HL-60 (cell line): ENCODE results near the gene TMEM143.

ENCODE experiments used
- DNase-seq, 2 experiments: peaks; one replicate each; pipeline ENCODE4 v3.0.0-alpha.2; 2010 to 2020; ENCODE audit warnings: low read depth in 1 of 2, low spot score in 1 of 2
- H3K27ac ChIP-seq: fragments of 250-450 bp; sonication (Bioruptor Pico); replicated peaks from 2 replicates; pipeline ENCODE4 v1.5.1; 2020; ENCODE audit warnings: mild to moderate bottlenecking, moderate library complexity
- H3K27me3 ChIP-seq: fragments of 250-450 bp; sonication (Bioruptor Pico); 2 replicates; pipeline ENCODE4 v1.5.1; 2021; ENCODE audit warnings: mild to moderate bottlenecking, moderate library complexity; ENCODE audit not compliant: insufficient read depth, poor library complexity, severe bottlenecking
- H3K4me3 ChIP-seq: replicated peaks from 2 replicates; pipeline ENCODE4 v1.5.1; 2011; ENCODE audit warnings: mild to moderate bottlenecking, control low read depth, low read length; ENCODE audit not compliant: insufficient read depth
- CTCF ChIP-seq: IDR thresholded peaks from one replicate; pipeline ENCODE4 v1.5.1; 2011; ENCODE audit warnings: low read length, control low read depth, inconsistent platforms; ENCODE audit not compliant: insufficient read depth
- GABPA ChIP-seq: IDR thresholded peaks from 2 replicates; pipeline ENCODE4 v1.6.1; 2012; ENCODE audit warnings: low read depth
- POLR2AphosphoS5 ChIP-seq: IDR thresholded peaks from 2 replicates; pipeline ENCODE4 v1.6.1; 2012; ENCODE audit warnings: low read depth
- REST ChIP-seq: IDR thresholded peaks from 2 replicates; pipeline ENCODE4 v1.6.1; 2012; ENCODE audit warnings: low read depth; ENCODE audit not compliant: insufficient replicate concordance
- SPI1 ChIP-seq: IDR thresholded peaks from 2 replicates; pipeline ENCODE4 v1.6.1; 2012; ENCODE audit warnings: low read depth, mild to moderate bottlenecking, borderline replicate concordance

Gene TMEM143

DNA sequence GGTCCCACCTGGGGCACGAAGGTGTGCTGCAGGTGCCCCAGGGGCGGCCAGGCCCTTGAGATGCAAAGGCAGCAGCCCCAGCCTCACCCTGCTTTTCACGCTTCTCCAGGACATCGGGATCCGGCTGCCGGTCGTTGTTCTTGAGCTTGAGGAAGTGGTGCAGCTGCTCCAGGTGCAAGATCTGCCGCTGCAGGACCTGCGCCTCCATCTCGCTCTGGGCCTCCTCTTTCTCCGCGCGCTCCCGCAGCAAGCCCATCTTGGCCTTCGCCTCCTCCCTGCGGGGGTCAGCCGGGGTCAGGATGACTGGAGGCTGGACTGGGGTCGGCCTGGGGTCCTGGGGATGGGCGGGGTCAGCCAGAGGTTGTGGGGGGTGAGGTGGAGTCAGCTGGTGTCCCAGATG is 59.9 kb downstream of the TMEM143 start:
- DNase-seq: no peak
- no peak overlapping the region for H3K4me3 ChIP-seq
- peaks cover 2% of the 10 kb centered on the region for H3K27me3 ChIP-seq
- H3K27ac ChIP-seq: no peak overlapping the region
- TF ChIP-seq CTCF (no peak), SPI1 (no peak), GABPA (no peak), POLR2AphosphoS5 (no peak), REST (no peak)

- H3K27ac ChIP-seq: no peak overlapping the region
- H3K4me3 ChIP-seq: no peak overlapping the region
- DNase-seq: no peak
- TF ChIP-seq CTCF (no peak), SPI1 (no peak), REST (no peak), GABPA (no peak), POLR2AphosphoS5 (no peak)
- H3K27me3 ChIP-seq: peaks cover 2% of the 10 kb centered on the region
Observed at GRCh38 chr19:48303367-48303766, 60.4 kb downstream of the TMEM143 start.

- DNase-seq: no peak
- TF ChIP-seq CTCF: no peak
- TF ChIP-seq POLR2AphosphoS5: no peak
- H3K4me3 ChIP-seq: no peak overlapping the region
- H3K27ac ChIP-seq: no peak overlapping the region
- peaks cover 2% of the 10 kb centered on the region for H3K27me3 ChIP-seq
Observed at GRCh38 chr19:48302600-48302959, 61.2 kb downstream of the TMEM143 start.

DNA sequence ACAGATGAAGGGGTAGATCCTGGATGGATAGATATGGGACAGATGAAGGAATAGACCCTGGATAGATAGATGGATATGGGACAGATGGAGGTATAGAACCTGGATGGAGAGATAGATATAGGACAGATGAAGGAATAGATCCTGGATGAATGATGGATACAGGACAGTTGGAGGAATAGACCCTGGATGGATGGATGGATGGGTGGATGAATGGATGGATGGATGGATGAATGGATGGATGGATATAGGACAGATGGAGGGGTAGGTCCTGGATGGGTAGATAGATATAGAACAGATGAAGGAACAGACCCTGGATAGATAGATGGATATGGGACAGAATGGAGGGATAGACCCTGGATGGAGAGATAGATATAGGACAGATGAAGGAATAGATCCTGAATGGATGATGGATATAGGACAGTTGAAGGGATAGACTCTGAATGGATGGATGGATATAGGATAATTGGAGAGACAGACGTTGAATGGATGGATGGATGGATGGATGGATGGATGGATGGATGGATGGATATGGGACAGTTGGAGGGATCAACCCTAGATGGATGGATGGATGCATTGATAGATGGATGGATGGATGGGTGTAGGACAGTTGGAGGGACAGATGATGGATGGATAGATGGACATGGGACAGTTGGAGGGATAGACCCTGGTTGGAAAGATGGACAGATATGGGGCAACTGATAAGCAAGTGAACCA is 61.7 kb downstream of the TMEM143 start:
- no peak for DNase-seq
- peaks cover 2% of the 10 kb centered on the region for H3K27me3 ChIP-seq
- TF ChIP-seq GABPA (no peak), CTCF (no peak), REST (no peak), POLR2AphosphoS5 (no peak), SPI1 (no peak)

More for the DNA sequence above, 61.7 kb downstream of the TMEM143 start:
- Histone ChIP-seq H3K4me3 (no peak overlapping the region), H3K27ac (no peak overlapping the region)
